GM12864 (cell line): Measurements from ENCODE around the gene PCDHGA1.

Source experiments
- DNase-seq: peaks from one replicate; pipeline ENCODE4 v3.0.0-alpha.2; 2011; ENCODE audit warnings: low read depth
- H3K4me3 ChIP-seq: 2 replicates; pipeline ENCODE4 v1.5.1; 2011; ENCODE audit warnings: mild to moderate bottlenecking, low read depth, low read length, control low read depth
- CTCF ChIP-seq: IDR thresholded peaks from 2 replicates; pipeline ENCODE4 v1.5.1; 2011; ENCODE audit warnings: low read depth, mild to moderate bottlenecking, moderate library complexity, low read length, control low read depth, inconsistent platforms; ENCODE audit errors: missing control alignments

Gene PCDHGA1

GRCh38 chr5:141359790-141360426 lies 29.6 kb downstream of the PCDHGA1 start, which contains the start of gene PCDHGB2:
Gene PCDHGB2, plus strand, starts transcription at chr5:141359994. Its CDS starts 142 bp downstream, at chr5:141360136.
- DNase-seq: peak; percentile 49
- TF ChIP-seq CTCF: peak; percentile 66
- peak within 1 kb of the TSS; percentile 54 for H3K4me3 ChIP-seq

GRCh38 chr5:141360685-141361084 lies 30.4 kb downstream of the PCDHGA1 start:
- DNase-seq: no peak
- H3K4me3 ChIP-seq: peak overlapping the region; percentile 54; the same call in 1 of the 2 replicates
- TF ChIP-seq CTCF: no peak

- no peak for TF ChIP-seq CTCF
- DNase-seq: no peak
- no peak overlapping the region for H3K4me3 ChIP-seq
Measured at GRCh38 chr5:141362719-141363118, 32.4 kb downstream of the PCDHGA1 start.

GRCh38 chr5:141363952-141364660 lies 33.8 kb downstream of the PCDHGA1 start, which contains the start of gene PCDHGA5:
Gene PCDHGA5, plus strand, starts transcription at chr5:141364162. Its CDS starts 169 bp downstream, at chr5:141364331.
- DNase-seq: no peak
- H3K4me3 ChIP-seq: no peak within 1 kb of the TSS
- TF ChIP-seq CTCF: no peak

GRCh38 chr5:141366016-141366896 lies 35.9 kb downstream of the PCDHGA1 start:
- DNase-seq: no peak
- H3K4me3 ChIP-seq: no peak overlapping the region
- TF ChIP-seq CTCF: no peak

GRCh38 chr5:141369994-141370848 lies 39.9 kb downstream of the PCDHGA1 start, which contains the start of gene PCDHGB3:
Gene PCDHGB3, plus strand, starts transcription at chr5:141370242. Its CDS starts 153 bp downstream, at chr5:141370395.
- H3K4me3 ChIP-seq: peak within 1 kb of the TSS; percentile 58
- peak; percentile 60 for DNase-seq
- TF ChIP-seq CTCF: peak; percentile 72
